Epithelial cell of esophagus (primary cell): Measurements from ENCODE around the gene ADARB2.

Source experiments
- DNase-seq: peaks from one replicate; pipeline ENCODE4 v3.0.0; 2010; ENCODE audit warnings: low read depth
- H3K4me3 ChIP-seq: 2 replicates; pipeline ENCODE4 v1.5.1; 2011; ENCODE audit warnings: mild to moderate bottlenecking, low read length, control low read depth
- TF ChIP-seq, protein P1 (sequence below): IDR thresholded peaks from 2 replicates; pipeline ENCODE4 v1.5.1; 2011; ENCODE audit warnings: low read depth, mild to moderate bottlenecking, low read length, control low read depth, inconsistent platforms; ENCODE audit not compliant: insufficient read depth; ENCODE audit errors: missing control alignments

The ADARB2 gene

DNA sequence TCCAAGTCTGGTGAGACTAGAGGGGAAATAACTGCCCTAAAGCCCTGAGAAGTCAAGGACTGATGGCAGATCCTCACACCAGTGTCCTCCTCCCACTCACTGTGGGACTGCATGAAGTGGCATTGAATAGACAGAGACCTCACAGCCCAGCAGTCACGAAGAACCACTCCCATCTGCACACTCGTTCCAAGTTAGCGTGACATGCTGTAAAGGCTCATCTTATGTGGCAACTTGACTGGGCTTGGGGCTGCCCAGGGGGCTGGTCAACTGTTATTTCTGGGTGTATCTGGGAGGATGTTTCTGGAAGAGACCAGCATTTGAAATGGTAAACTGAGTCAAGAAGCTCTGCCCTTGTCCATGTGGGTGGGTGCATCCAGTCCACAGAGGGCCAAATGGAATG is 104.7 kb downstream of the ADARB2 start:
- TF ChIP-seq, protein P1, sequence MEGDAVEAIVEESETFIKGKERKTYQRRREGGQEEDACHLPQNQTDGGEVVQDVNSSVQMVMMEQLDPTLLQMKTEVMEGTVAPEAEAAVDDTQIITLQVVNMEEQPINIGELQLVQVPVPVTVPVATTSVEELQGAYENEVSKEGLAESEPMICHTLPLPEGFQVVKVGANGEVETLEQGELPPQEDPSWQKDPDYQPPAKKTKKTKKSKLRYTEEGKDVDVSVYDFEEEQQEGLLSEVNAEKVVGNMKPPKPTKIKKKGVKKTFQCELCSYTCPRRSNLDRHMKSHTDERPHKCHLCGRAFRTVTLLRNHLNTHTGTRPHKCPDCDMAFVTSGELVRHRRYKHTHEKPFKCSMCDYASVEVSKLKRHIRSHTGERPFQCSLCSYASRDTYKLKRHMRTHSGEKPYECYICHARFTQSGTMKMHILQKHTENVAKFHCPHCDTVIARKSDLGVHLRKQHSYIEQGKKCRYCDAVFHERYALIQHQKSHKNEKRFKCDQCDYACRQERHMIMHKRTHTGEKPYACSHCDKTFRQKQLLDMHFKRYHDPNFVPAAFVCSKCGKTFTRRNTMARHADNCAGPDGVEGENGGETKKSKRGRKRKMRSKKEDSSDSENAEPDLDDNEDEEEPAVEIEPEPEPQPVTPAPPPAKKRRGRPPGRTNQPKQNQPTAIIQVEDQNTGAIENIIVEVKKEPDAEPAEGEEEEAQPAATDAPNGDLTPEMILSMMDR: no peak
- no peak overlapping the region for H3K4me3 ChIP-seq
- DNase-seq: no peak

DNA sequence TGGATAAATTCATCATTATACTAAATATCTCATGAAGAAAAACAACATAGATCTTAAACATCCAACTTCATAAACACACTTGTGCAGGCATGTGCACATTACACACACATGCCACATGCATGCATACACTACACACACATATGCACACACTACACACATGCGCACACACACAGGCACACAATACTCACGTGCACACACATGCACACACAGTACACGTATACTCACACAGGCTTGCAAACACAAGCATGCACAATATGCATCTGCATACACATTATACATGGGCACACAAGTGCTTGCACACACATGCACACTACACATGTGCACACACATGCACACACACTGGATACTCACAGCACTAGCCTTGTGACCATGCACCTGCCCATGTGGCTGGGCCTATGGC is 105.2 kb downstream of the ADARB2 start:
- TF ChIP-seq, protein P1: no peak
- H3K4me3 ChIP-seq: no peak overlapping the region
- no peak for DNase-seq

DNA sequence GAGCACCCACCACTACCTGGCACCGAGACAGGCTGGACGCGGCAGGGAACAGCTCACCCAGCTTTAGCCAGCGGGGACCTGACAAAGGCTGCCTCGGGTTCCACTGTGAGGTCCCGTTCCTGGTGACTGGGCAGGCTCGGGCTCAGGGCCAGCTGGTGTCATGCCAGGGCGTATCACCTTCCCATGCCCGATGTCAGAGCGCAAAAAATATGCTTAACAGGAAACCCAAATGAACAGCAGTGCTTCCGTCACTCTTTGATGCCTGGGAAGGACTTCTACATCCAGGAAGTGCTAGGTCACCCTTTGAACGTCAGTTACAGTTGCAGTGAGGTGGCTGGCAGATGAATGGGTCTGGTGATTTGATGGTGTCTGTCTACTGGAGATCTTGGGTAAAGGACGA is 106.0 kb downstream of the ADARB2 start:
- no peak for DNase-seq
- TF ChIP-seq, protein P1: no peak
- H3K4me3 ChIP-seq: no peak overlapping the region

DNA sequence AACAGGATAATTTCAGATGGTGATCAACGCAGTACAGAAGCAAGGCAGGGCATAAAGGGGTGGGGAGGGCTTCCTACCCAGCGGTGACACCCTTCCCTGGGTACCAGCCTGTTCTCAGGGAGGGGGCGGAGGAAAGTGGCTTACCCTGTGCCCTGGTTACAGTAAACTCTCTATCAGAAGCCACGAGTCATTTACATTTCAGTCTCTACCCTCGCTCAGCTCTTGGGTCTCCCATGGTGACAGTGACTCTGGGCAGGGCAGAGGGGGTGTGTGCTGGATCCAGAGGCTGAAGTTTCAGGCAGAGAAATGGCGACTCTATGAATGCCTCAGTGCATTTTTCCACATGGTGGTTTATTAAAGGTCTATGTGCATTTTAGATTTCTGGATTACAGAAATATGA is 107.0 kb downstream of the ADARB2 start:
- TF ChIP-seq, protein P1: no peak
- DNase-seq: no peak

DNA sequence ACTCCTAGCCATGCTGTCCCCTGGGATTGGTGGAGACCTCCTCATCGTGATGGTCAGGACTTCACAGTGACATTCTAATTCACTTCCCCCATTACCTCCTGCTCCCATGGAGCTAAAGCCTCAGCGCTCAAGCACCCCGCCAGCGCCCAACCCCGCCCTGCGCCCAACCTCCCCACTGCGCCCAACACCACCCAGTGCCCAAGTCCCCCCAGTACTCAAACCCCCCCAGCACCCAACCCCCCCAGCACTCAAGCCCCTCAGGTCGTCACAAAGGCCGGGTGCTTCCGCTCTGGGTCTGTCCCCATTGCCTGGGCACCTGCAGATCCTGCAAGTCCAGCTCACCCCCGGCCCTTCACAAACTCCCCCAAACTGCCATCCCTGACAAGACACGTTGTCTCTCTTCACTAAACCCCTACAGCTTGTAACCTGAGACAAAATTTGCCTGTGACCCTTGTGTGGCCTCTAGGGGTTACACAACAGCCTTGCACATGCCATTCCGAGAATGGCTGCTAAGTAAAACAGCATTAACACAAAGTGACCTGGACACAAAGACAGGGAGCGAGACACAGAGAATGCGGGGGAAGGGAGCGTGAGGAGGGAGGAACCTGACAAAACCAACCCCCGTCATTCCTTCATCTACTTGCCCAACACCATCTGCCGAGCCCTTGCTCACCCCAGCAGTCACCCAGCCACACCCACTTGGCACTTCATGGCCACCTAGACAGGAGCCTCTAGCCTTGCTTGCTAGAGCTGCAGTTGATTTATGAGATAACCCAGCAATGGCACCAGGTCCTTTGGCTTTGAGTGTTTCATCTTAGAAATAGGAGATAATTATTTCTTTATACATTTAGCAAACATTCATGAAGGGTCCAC is 107.8 kb downstream of the ADARB2 start:
- no peak overlapping the region for H3K4me3 ChIP-seq
- DNase-seq: no peak
- TF ChIP-seq, protein P1: no peak

More for the DNA sequence above, 107.0 kb downstream of the ADARB2 start:
- H3K4me3 ChIP-seq: no peak overlapping the region

DNA sequence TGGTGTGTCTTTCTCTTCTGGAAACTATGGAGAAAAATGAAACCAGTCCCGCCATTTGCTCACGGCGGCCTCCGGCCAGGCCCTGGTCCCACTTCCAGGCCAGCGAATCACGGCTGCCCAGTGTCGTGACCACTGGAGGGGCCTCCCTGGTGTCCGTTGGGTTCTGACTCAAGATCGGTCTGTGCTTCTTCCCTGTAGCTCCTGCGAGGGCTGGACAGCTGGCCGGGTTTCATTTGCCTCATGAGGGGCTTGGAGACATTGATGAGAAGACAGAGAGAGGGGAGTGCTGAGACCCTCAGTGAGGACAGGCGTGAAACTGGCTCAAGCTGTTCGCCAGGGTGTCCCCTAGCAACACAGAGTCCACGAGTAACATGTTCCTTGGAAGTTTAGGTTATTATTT is 108.6 kb downstream of the ADARB2 start:
- no peak overlapping the region for H3K4me3 ChIP-seq
- DNase-seq: no peak
- TF ChIP-seq, protein P1: no peak

DNA sequence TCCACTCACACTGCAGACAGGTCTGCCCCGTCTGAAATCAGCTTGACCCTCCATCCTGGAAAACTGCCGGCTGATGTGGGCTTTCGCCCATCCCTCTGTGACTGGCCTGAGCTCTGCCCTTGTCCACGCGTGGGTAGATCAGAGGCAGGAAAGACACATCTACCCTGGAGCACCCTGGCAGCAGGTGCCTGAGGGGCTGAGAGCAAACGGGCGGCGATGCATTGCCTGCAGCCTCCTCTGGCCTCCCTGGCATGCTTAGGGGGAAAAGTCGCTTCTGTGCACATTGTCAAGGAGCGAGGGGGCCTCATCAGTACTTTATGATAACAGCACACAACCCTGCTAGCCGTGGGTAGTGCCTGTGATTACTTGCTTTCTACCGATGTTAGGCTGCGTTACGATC is 109.4 kb downstream of the ADARB2 start:
- H3K4me3 ChIP-seq: no peak overlapping the region
- no peak for DNase-seq
- TF ChIP-seq, protein P1: no peak
